Adrenal gland (tissue), 12 donors: ENCODE results near the gene IMPACT. TPM values are rescaled to one million over a fixed set of nuclear protein-coding genes. Genes with fewer than 3 reads are reported as not detected.

Experiments
- DNase-seq, 7 donors: peaks; one replicate each; pipeline ENCODE4 v3.0.0-alpha.2; 2019 to 2020
- H3K27ac ChIP-seq, 5 donors: fragments of 200-600 bp; sonication (generic) in 4 of 5; 1 replicate in 3 of 5; 2 replicates in 2 of 5; pipeline versions ENCODE4 v1.5.1 to v1.8.0; 2016 to 2020; ENCODE audit warnings: mild to moderate bottlenecking in 1 of 5
- H3K27me3 ChIP-seq: fragments of 200-600 bp; 2 replicates; pipeline ENCODE4 v1.8.0; 2021
- H3K36me3 ChIP-seq, 2 donors: fragments of 200-600 bp; replicated peaks in 1 of 2; 1 replicate in 1 of 2; 2 replicates in 1 of 2; pipeline versions ENCODE4 v1.5.1 to v1.8.0; 2018 to 2022
- H3K4me1 ChIP-seq, 2 donors: fragments of 200-600 bp; replicated peaks in 1 of 2; 1 replicate in 1 of 2; 2 replicates in 1 of 2; pipeline versions ENCODE4 v1.5.1 to v1.8.0; 2018 to 2021
- H3K4me3 ChIP-seq, 4 donors: fragments of 200-600 bp; sonication (generic) in 3 of 4; one replicate each; pipeline ENCODE4 v1.5.1; 2016 to 2018
- H3K9me3 ChIP-seq, 3 donors: fragments of 200-600 bp; sonication (generic) in 1 of 3; replicated peaks in 1 of 3; 1 replicate in 2 of 3; 2 replicates in 1 of 3; pipeline versions ENCODE4 v1.5.1 to v1.8.0; 2016 to 2021
- CTCF ChIP-seq, 6 experiments: fragments of 450-650 bp in 4 of 6; fragments of 200-600 bp in 2 of 6; sonication (generic) in 1 of 6; IDR thresholded peaks; 1 replicate in 5 of 6; 2 replicates in 1 of 6; pipeline versions ENCODE4 v1.5.1 to v1.8.0; 2016 to 2021; ENCODE audit warnings: antibody characterized with exemption in 6 of 6, mild to moderate bottlenecking in 2 of 6, moderate library complexity in 1 of 6
- POLR2A ChIP-seq, 2 donors: fragments of 450-650 bp; IDR thresholded peaks; one replicate each; pipeline ENCODE4 v1.6.1; 2017; ENCODE audit warnings: antibody characterized with exemption in 2 of 2, mild to moderate bottlenecking in 2 of 2, moderate library complexity in 1 of 2
- WGBS, 4 donors: extraction: QIAGEN DNeasy Blood & Tissue Kit in 2 of 4; methylation state at CpG; one replicate each; pipeline versions ENCODE4 v1.1.5 to v1.1.7; 2013 to 2017; 5-methylcytosine and 5-hydroxymethylcytosine counted together
- intact Hi-C, 2 donors: fragments of 100-400 bp; cut with DNase I; formaldehyde crosslinking; loops; one replicate each; pipeline versions ENCODE4 v1.14.1 to v1.15.0; 2022 to 2023
- polyA plus RNA-seq, 3 donors: library from polyadenylated mRNA; stranded (reverse); fragments of 200-250 nt in 2 of 3; fragments of 350-450 nt in 1 of 3; fragmentation: Illumina TruSeq in 1 of 3; extraction: RNeasy Lipid Tissue Mini Kit (QIAGEN cat#74804) in 1 of 3; gene quantifications; one replicate each; pipeline ENCODE4 v1.2.3, GENCODE V29; 2013 to 2014
- total RNA-seq, 9 donors: library from RNA; depleted of rRNA in 4 of 9; stranded (reverse); fragments of >200 nt in 4 of 9; fragments of 120-200 nt in 1 of 9; fragmentation: NEBNext Ultra II Directional in 1 of 9; extraction: Animal tissue kit (Norgen Biotek cat#: 25700) in 1 of 9; gene quantifications; one replicate each; pipeline versions ENCODE4 v1.1.0 to v1.2.4, GENCODE V29; 2013 to 2023
- donor health status: healthy with polysubstance abuse.
- donor health status: Bipolar disorder and iron deficiency.
- donor health status: DM: yes; HTN: yes; CAD: no.
- donor health status: DM: no; HTN: no; CAD: no.
- donor health status: DM: no; HTN: no; CAD: no.
- donor health status: DM: yes; HTN: yes; CAD: no.

Gene IMPACT
- total and polyA plus RNA-seq, 12 donors: 16.2 to 60.5 (median 44.7) TPM

- Histone ChIP-seq H3K4me3 (no peak overlapping the region), H3K27me3 (peaks cover 3% of the 10 kb centered on the region), H3K36me3 (no peaks in the 10 kb centered on the region), H3K4me1 (peaks cover 0 to 21% of the 10 kb centered on the region in 2 donors), H3K27ac (no peak overlapping the region), H3K9me3 (no peaks in the 10 kb centered on the region)
- WGBS, 4 donors: 80 to 91% (median 87%) methylated on average over 3 of the region's 3 CpGs
- no peak for DNase-seq
- TF ChIP-seq POLR2A (IDR thresholded peaks at IDR 0.05) (no peak), CTCF (IDR thresholded peaks at IDR 0.05) (no peak)
- intact Hi-C loops: no loop called here
Observed at GRCh38 chr18:24428709-24429108, 2.2 kb downstream of the IMPACT start.

- peaks cover 0 to 21% of the 10 kb centered on the region in 2 donors for H3K4me1 ChIP-seq
- WGBS, 4 donors: 94 to 100% (median 98%) methylated on average over 4 of the region's 4 CpGs
- intact Hi-C loops: no loop called here
Observed at GRCh38 chr18:24429188-24429587, 2.7 kb downstream of the IMPACT start.

GRCh38 chr18:24432618-24433017 lies 6.1 kb downstream of the IMPACT start:
- Histone ChIP-seq H3K27ac (no peak overlapping the region), H3K9me3 (no peaks in the 10 kb centered on the region), H3K36me3 (no peaks in the 10 kb centered on the region), H3K4me1 (peaks cover 6 to 15% of the 10 kb centered on the region in 2 donors), H3K4me3 (no peak overlapping the region), H3K27me3 (no peaks in the 10 kb centered on the region)
- WGBS, 4 donors: 91 to 95% (median 93%) methylated on average over 3 of the region's 3 CpGs
- no peak for DNase-seq
- intact Hi-C loops: no loop called here
- TF ChIP-seq CTCF (IDR thresholded peaks at IDR 0.05): no peak
- no peak for TF ChIP-seq POLR2A (IDR thresholded peaks at IDR 0.05)

More at GRCh38 chr18:24429188-24429587, 2.7 kb downstream of the IMPACT start:
- Histone ChIP-seq H3K4me3 (no peak overlapping the region), H3K9me3 (no peaks in the 10 kb centered on the region), H3K27me3 (no peaks in the 10 kb centered on the region), H3K27ac (no peak overlapping the region), H3K36me3 (no peaks in the 10 kb centered on the region)
- TF ChIP-seq CTCF (IDR thresholded peaks at IDR 0.05) (no peak), POLR2A (IDR thresholded peaks at IDR 0.05) (no peak)
- no peak for DNase-seq

GRCh38 chr18:24436939-24437338 lies 10.5 kb downstream of the IMPACT start:
- Histone ChIP-seq H3K27ac (no peak overlapping the region), H3K4me3 (no peak overlapping the region), H3K9me3 (no peaks in the 10 kb centered on the region), H3K27me3 (no peaks in the 10 kb centered on the region), H3K4me1 (peaks cover 0 to 6% of the 10 kb centered on the region in 2 donors), H3K36me3 (peaks cover 0 to 15% of the 10 kb centered on the region in 2 donors)
- no peak for DNase-seq
- 90 to 97% (median 95%) methylated on average over 1 of the region's 1 CpG for WGBS, 4 donors
- intact Hi-C loops: no loop called here
- TF ChIP-seq CTCF (IDR thresholded peaks at IDR 0.05) (no peak), POLR2A (IDR thresholded peaks at IDR 0.05) (no peak)
